H1 (cell line): Measurements from ENCODE around the gene SPINT2. TPM values are rescaled to one million over a fixed set of nuclear protein-coding genes. Genes with fewer than 3 reads are reported as not detected.

Experiments
- CTCF ChIA-PET: fragments of 300-600 bp; sonication (Branson Sonifier 250); formaldehyde crosslinking; loops from one replicate; lab custom pipeline; 2021; ENCODE audit not compliant: partially characterized antibody; lab: Charles Lee
- POLR2A ChIA-PET: fragments of 300-600 bp; sonication (Branson Sonifier 250); formaldehyde crosslinking; loops from one replicate; lab custom pipeline; 2021; ENCODE audit warnings: inconsistent platforms; ENCODE audit not compliant: partially characterized antibody; lab: Charles Lee
- DNase-seq, 2 experiments: peaks; one replicate each; pipeline versions ENCODE4 v3.0.0 to v3.0.0-alpha.2; 2010 to 2022; ENCODE audit warnings: low spot score in 2 of 2, low read depth in 1 of 2, mixed read lengths in 1 of 2
- FAIRE-seq: peaks from 2 replicates; lab custom pipeline; 2011; peaks lifted over from hg19 to GRCh38; lab: Jason Lieb, UNC
- H2AFZ ChIP-seq: 2 replicates; pipeline ENCODE4 v1.8.1; 2012; ENCODE audit warnings: low read length, inconsistent platforms
- H2AK5ac ChIP-seq: 2 replicates; pipeline ENCODE4 v1.6.1; 2013; ENCODE audit warnings: low read depth, low read length
- H2BK120ac ChIP-seq: replicated peaks from 2 replicates; pipeline ENCODE3; 2013; ENCODE audit warnings: low read depth, low read length, inconsistent platforms
- H2BK12ac ChIP-seq: 2 replicates; pipeline ENCODE4 v1.6.1; 2013; ENCODE audit warnings: low read depth, low read length
- H2BK15ac ChIP-seq: 2 replicates; pipeline ENCODE4 v1.6.1; 2013; ENCODE audit warnings: low read length
- H2BK20ac ChIP-seq: 2 replicates; pipeline ENCODE4 v1.6.1; 2013; ENCODE audit warnings: low read length
- H2BK5ac ChIP-seq: 2 replicates; pipeline ENCODE4 v1.6.1; 2013; ENCODE audit warnings: low read depth, low read length
- H3K14ac ChIP-seq: 2 replicates; pipeline ENCODE4 v1.6.1; 2013; ENCODE audit warnings: inconsistent platforms; ENCODE audit not compliant: insufficient read length
- H3K18ac ChIP-seq: 2 replicates; pipeline ENCODE4 v1.6.1; 2013; ENCODE audit warnings: low read length; ENCODE audit errors: extremely low read depth
- H3K23ac ChIP-seq: 2 replicates; pipeline ENCODE4 v1.6.1; 2013; ENCODE audit warnings: inconsistent platforms; ENCODE audit not compliant: insufficient read length
- H3K23me2 ChIP-seq: 2 replicates; pipeline ENCODE4 v1.6.1; 2013; ENCODE audit warnings: low read depth, low read length
- H3K27ac ChIP-seq: 2 replicates; pipeline ENCODE4 v1.6.1; 2011; ENCODE audit warnings: low read depth, low read length, inconsistent platforms
- H3K27me3 ChIP-seq, 4 experiments: replicated peaks in 1 of 4; 1 replicate in 1 of 4; 2 replicates in 3 of 4; pipeline versions ENCODE4 v1.6.1 to v1.8.1; 2011 to 2013; ENCODE audit warnings: low read length in 3 of 4, mild to moderate bottlenecking in 3 of 4, inconsistent platforms in 2 of 4, mixed read lengths in 2 of 4, moderate library complexity in 1 of 4; ENCODE audit not compliant: control insufficient read depth in 3 of 4, insufficient read depth in 3 of 4; ENCODE audit errors: extremely low read depth in 1 of 4
- H3K36me3 ChIP-seq, 4 experiments: 2 replicates each; pipeline versions ENCODE4 v1.6.1 to v1.8.1; 2011 to 2013; ENCODE audit warnings: mild to moderate bottlenecking in 4 of 4, low read length in 3 of 4, moderate library complexity in 2 of 4, control low read depth in 1 of 4, inconsistent platforms in 1 of 4; ENCODE audit not compliant: insufficient read depth in 4 of 4, control insufficient read depth in 2 of 4
- H3K4ac ChIP-seq: replicated peaks from 2 replicates; pipeline ENCODE3; 2013; ENCODE audit warnings: low read length, low read depth, mixed read lengths, inconsistent platforms; ENCODE audit not compliant: insufficient read length
- H3K4me1 ChIP-seq, 4 experiments: replicated peaks in 1 of 4; 1 replicate in 1 of 4; 2 replicates in 3 of 4; pipeline versions ENCODE4 v1.6.1 to v1.8.1; 2011 to 2013; ENCODE audit warnings: low read length in 3 of 4, inconsistent platforms in 2 of 4, mixed read lengths in 1 of 4; ENCODE audit not compliant: insufficient read depth in 4 of 4, control insufficient read depth in 3 of 4
- H3K4me2 ChIP-seq, 2 experiments: 2 replicates each; pipeline versions ENCODE4 v1.6.1 to v1.8.1; 2011 to 2013; ENCODE audit warnings: low read depth in 2 of 2, low read length in 2 of 2, control low read depth in 1 of 2, inconsistent platforms in 1 of 2, mild to moderate bottlenecking in 1 of 2; ENCODE audit not compliant: insufficient read depth in 1 of 2
- H3K4me3 ChIP-seq, 4 experiments: fragments of 200-600, 300-600 bp in 1 of 4; sonication (generic), shearing (Covaris generic), sonication (Bioruptor Twin) in 1 of 4; 2 replicates each; pipeline versions ENCODE4 v1.5.1 to v1.8.1; 2011 to 2016; ENCODE audit warnings: low read length in 4 of 4, low read depth in 3 of 4, control low read depth in 2 of 4, inconsistent platforms in 2 of 4, mild to moderate bottlenecking in 2 of 4, mixed read lengths in 1 of 4, moderate library complexity in 1 of 4; ENCODE audit not compliant: insufficient read depth in 2 of 4; ENCODE audit errors: extremely low read depth in 1 of 4
- H3K56ac ChIP-seq: replicated peaks from 2 replicates; pipeline ENCODE3; 2013; ENCODE audit warnings: low read depth, mild to moderate bottlenecking, mixed read lengths, low read length, inconsistent platforms; ENCODE audit not compliant: insufficient read length
- H3K79me1 ChIP-seq: 2 replicates; pipeline ENCODE4 v1.6.1; 2013; ENCODE audit warnings: low read depth, low read length, control low read depth
- H3K79me2 ChIP-seq, 2 experiments: 2 replicates each; pipeline versions ENCODE4 v1.6.1 to v1.8.1; 2012 to 2013; ENCODE audit warnings: low read length in 2 of 2, mild to moderate bottlenecking in 2 of 2, inconsistent platforms in 1 of 2; ENCODE audit not compliant: insufficient read depth in 2 of 2, control insufficient read depth in 1 of 2
- H3K9ac ChIP-seq, 4 experiments: replicated peaks in 1 of 4; 1 replicate in 1 of 4; 2 replicates in 3 of 4; pipeline versions ENCODE4 v1.6.1 to v1.8.1; 2011 to 2013; ENCODE audit warnings: low read depth in 3 of 4, low read length in 3 of 4, control low read depth in 2 of 4, mild to moderate bottlenecking in 2 of 4, moderate library complexity in 2 of 4, inconsistent platforms in 1 of 4; ENCODE audit errors: extremely low read depth in 1 of 4
- H3K9me3 ChIP-seq, 2 experiments: 2 replicates each; pipeline versions ENCODE4 v1.6.1 to v1.8.1; 2012 to 2013; ENCODE audit warnings: mild to moderate bottlenecking in 2 of 2, moderate library complexity in 2 of 2, control low read depth in 1 of 2, inconsistent platforms in 1 of 2, low read depth in 1 of 2, low read length in 1 of 2, mixed read lengths in 1 of 2; ENCODE audit not compliant: insufficient read depth in 2 of 2
- H4K20me1 ChIP-seq, 2 experiments: replicated peaks in 1 of 2; 2 replicates each; pipeline versions ENCODE3 to v1.8.1; 2011 to 2013; ENCODE audit warnings: inconsistent platforms in 2 of 2, low read length in 2 of 2, mild to moderate bottlenecking in 1 of 2; ENCODE audit not compliant: insufficient read depth in 2 of 2, control insufficient read depth in 1 of 2
- H4K5ac ChIP-seq: 2 replicates; pipeline ENCODE4 v1.6.1; 2013; ENCODE audit warnings: low read length, low read depth, mixed read lengths, inconsistent platforms; ENCODE audit not compliant: insufficient read length
- H4K8ac ChIP-seq: 2 replicates; pipeline ENCODE4 v1.8.0; 2013; ENCODE audit warnings: mild to moderate bottlenecking, moderate library complexity, low read length, inconsistent platforms; ENCODE audit not compliant: insufficient read depth; ENCODE audit errors: extremely low read depth
- H4K91ac ChIP-seq: replicated peaks from 2 replicates; pipeline ENCODE3; 2013; ENCODE audit warnings: low read length, mixed read lengths, inconsistent platforms; ENCODE audit not compliant: insufficient read length
- ASH2L ChIP-seq: fragments of 200-600, 300-600 bp; sonication (generic); IDR thresholded peaks from one replicate; pipeline ENCODE4 v1.7.1; 2017; ENCODE audit warnings: low read length
- CREB1 ChIP-seq: IDR thresholded peaks from 2 replicates; pipeline ENCODE4 v1.6.1; 2012; ENCODE audit warnings: inconsistent platforms
- CTBP2 ChIP-seq: IDR thresholded peaks from 2 replicates; pipeline ENCODE4 v1.7.0; 2011; ENCODE audit warnings: borderline replicate concordance, mild to moderate bottlenecking, moderate library complexity, mixed read lengths, low read length; ENCODE audit not compliant: insufficient read depth, insufficient read length
- HDAC6 ChIP-seq: IDR thresholded peaks from one replicate; pipeline ENCODE4 v1.7.1; 2012; ENCODE audit warnings: low read depth, mild to moderate bottlenecking, inconsistent platforms, low read length, moderate library complexity
- KDM4A ChIP-seq: IDR thresholded peaks from one replicate; pipeline ENCODE4 v1.7.1; 2012; ENCODE audit warnings: low read depth, mild to moderate bottlenecking, moderate library complexity, low read length, inconsistent platforms; ENCODE audit not compliant: severe bottlenecking
- RXRA ChIP-seq: IDR thresholded peaks from 2 replicates; pipeline ENCODE4 v1.6.1; 2011; ENCODE audit warnings: low read depth, mild to moderate bottlenecking, low read length, moderate library complexity; ENCODE audit not compliant: insufficient read depth
- TBP ChIP-seq: IDR thresholded peaks from 2 replicates; pipeline ENCODE4 v1.6.1; 2011; ENCODE audit warnings: low read depth, low read length, improper control_type of control experiment
- TCF12 ChIP-seq: IDR thresholded peaks from 2 replicates; pipeline ENCODE4 v1.6.1; 2011; ENCODE audit warnings: low read depth, mild to moderate bottlenecking, low read length
- USF2 ChIP-seq: IDR thresholded peaks from 2 replicates; pipeline ENCODE4 v1.6.1; 2011; ENCODE audit warnings: low read length, improper control_type of control experiment
- WGBS, 2 experiments: shearing (Covaris generic) in 1 of 2; methylation state at CpG; one replicate each; pipeline versions ENCODE4 v1.1.6 to v1.1.7; 2013 to 2015; ENCODE audit warnings: low lambda C conversion rate in 2 of 2, mixed read lengths in 2 of 2, inconsistent platforms in 1 of 2, low coverage in 1 of 2, missing lambda C conversion rate in 1 of 2; ENCODE audit not compliant: insufficient replicate concordance in 2 of 2, insufficient coverage in 1 of 2, insufficient read length in 1 of 2; ENCODE audit errors: extremely low coverage in 1 of 2, missing lambda C conversion rate in 1 of 2; 5-methylcytosine and 5-hydroxymethylcytosine counted together
- polyA plus RNA-seq, 7 experiments: library from polyadenylated mRNA; depleted of rRNA in 3 of 7; stranded (reverse) in 5 of 7; unstranded in 2 of 7; fragments of >200 nt in 5 of 7; fragments of 200-250 nt in 2 of 7; gene quantifications; 1 replicate in 5 of 7; 2 replicates in 1 of 7; 4 replicates in 1 of 7; pipeline versions ENCODE4 v1.2.1 to v1.2.3, GENCODE V29; 2011 to 2013; ENCODE audit warnings: missing spikeins in 2 of 7, mixed read lengths in 2 of 7
- total RNA-seq: library from RNA; stranded (reverse); fragmentation: NEBNext Ultra II Directional; extraction: Animal tissue kit (Norgen Biotek cat#: 25700); gene quantifications from 2 replicates; pipeline ENCODE4 v1.2.1, GENCODE V29; 2021

Gene SPINT2
- total and polyA plus RNA-seq, 2 of the 8 experiments (the other 6 are each of a cell fraction or from before 2014, with no cell fraction given), result 294 to 296 TPM

DNA sequence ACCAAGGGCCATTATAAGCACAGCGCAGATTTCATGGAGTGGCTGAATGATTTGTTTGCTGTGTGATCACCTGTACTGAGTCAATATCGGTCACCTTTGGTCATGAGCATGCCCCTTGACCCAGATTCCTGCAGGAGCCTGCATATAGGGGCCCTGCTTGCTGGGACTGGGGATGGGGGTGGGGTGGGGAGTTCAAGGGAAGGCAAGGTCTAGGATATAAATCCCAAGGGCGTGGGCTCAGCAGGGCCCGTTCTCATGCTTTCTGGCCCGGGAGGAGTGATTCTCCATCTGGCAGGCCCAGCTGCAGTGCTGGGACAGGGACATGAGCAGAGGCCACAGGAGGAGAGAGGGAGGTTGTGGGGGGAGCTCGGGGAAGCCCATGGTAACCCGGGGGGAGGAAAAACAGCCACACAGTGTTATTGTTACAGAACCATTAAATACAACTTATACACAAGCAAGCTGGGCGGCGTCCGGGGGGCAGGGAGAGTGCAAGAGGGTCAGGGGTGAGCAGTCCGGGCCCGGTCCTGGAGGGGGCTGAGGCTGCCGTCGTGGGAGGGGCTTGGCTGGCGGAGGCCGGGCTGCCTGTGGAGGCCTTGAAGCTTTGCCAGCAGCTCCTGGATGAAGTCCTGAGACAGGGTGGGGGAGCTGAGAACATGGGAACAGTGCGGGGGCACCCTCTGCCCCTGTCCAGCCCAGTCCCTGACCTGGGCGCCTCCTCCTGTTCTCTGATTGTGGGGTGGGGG is 13.4 kb upstream of the SPINT2 start:
- Histone ChIP-seq H3K36me3 (no peaks in the 10 kb centered on the region), H3K4ac (no peak overlapping the region), H2AK5ac (no peak overlapping the region; the same call in 1 of the 2 replicates), H3K79me1 (0 out of 2 replicates have a peak, but pooled peaks cover 2% of the 10 kb centered on the region), H3K18ac (peak overlapping the region; percentile 75), H3K27ac (no peak overlapping the region), H3K23ac (no peak overlapping the region), H4K91ac (peak overlapping the region; percentile 57), H4K5ac (peak overlapping the region; percentile 29), H4K8ac (no peak overlapping the region; the same call in 1 of the 2 replicates), H3K79me2 (no peaks in the 10 kb centered on the region), H3K4me3 (peak overlapping the region in 3 of 4 experiments; percentile 4 to 50 (median 14); a peak in 5 of 8 replicates), H3K56ac (no peak overlapping the region), H3K4me1 (peaks cover 10 to 39% (median 24%) of the 10 kb centered on the region in 4 experiments), H2BK120ac (no peak overlapping the region), H3K14ac (no peak overlapping the region), H2AFZ (no peak overlapping the region), H3K9me3 (no peaks in the 10 kb centered on the region), H3K23me2 (peaks cover 8% of the 10 kb centered on the region; the same call in 1 of the 2 replicates), H3K27me3 (peaks cover 0 to 9% (median 8%) of the 10 kb centered on the region in 4 experiments; a peak in 4 of 7 replicates), H4K20me1 (peaks cover 0 to 2% of the 10 kb centered on the region in 2 experiments), H2BK15ac (peak overlapping the region; percentile 29; the same call in 1 of the 2 replicates), H3K9ac (no peak overlapping the region), H2BK5ac (peak overlapping the region; percentile 78), H2BK12ac (peak overlapping the region; percentile 84; the same call in 1 of the 2 replicates), H3K4me2 (peak overlapping the region; percentile 58 to 75), H2BK20ac (peak overlapping the region; percentile 74; the same call in 1 of the 2 replicates)
- TF ChIP-seq USF2 (no peak), ASH2L (peak; percentile 26), RXRA (no peak), CTBP2 (no peak), TBP (no peak), TCF12 (0 out of 2 replicates have a peak, but pooled peaks have one; percentile 9), CREB1 (no peak), KDM4A (no peak), HDAC6 (no peak)
- ChIA-PET POLR2A (interaction anchor here (0.8 to 3.4 kb wide), 16 partner anchors 8 to 135 kb away, joined by 3 to 19 read pairs (median 6); partner anchors contain the start of genes C19orf33 and SPINT2), CTCF (interaction anchor here (0.9 to 10.2 kb wide), 22 partner anchors 7 to 143 kb away, joined by 3 to 124 read pairs (median 4); partner anchors contain the start of genes C19orf33, CATSPERG, GGN and SPINT2)
- FAIRE-seq (peak; percentile 50), DNase-seq (peak in 1 of 2 experiments; percentile 70)
- 35% methylated on average over 17 of the region's 18 CpGs; no CpG with 5 or more reads in 1 of the 2 experiments for WGBS, 2 experiments
